ENCODE data around the gene UBE2G2.

GRCh38 chr21:44766818-44767354 lies 34.7 kb downstream of the UBE2G2 start:
- TF ChIP-seq POLR2A (IDR thresholded peaks at IDR 0.05) (no peak), CTCF (IDR thresholded peaks at IDR 0.05) (no peak)

Measured in heart left ventricle (tissue), 13 donors.